OCI-LY3 (cell line): Measurements from ENCODE around the gene CD59.
A peak's percentile ranks its signal among the peaks of the same experiment; 100 is the strongest.

Source experiments
- H2AFZ ChIP-seq: fragments of 200-600, 300-600 bp; shearing (Covaris generic); 2 replicates; pipeline ENCODE4 v1.6.0; 2014; ENCODE audit warnings: antibody characterized with exemption, low read depth, low read length
- H3K27ac ChIP-seq: fragments of 200-600, 300-600 bp; sonication (generic); 2 replicates; pipeline ENCODE4 v1.5.1; 2014; ENCODE audit warnings: mild to moderate bottlenecking, low read length, moderate library complexity, mixed read lengths
- H3K27me3 ChIP-seq: fragments of 200-600, 300-600 bp; sonication (generic); 2 replicates; pipeline ENCODE4 v1.6.1; 2014; ENCODE audit warnings: low read depth, low read length, mixed read lengths
- H3K36me3 ChIP-seq: fragments of 200-600, 300-600 bp; sonication (generic); replicated peaks from 2 replicates; pipeline ENCODE3; 2014; ENCODE audit warnings: low read depth, low read length, mixed read lengths
- H3K4me1 ChIP-seq: fragments of 300-600, 200-600 bp; sonication (generic); 2 replicates; pipeline ENCODE4 v1.6.1; 2014; ENCODE audit warnings: low read length, mixed read lengths
- H3K4me2 ChIP-seq: fragments of 200-600, 300-600 bp; sonication (generic); 2 replicates; pipeline ENCODE4 v1.6.1; 2014; ENCODE audit warnings: low read length, mixed read lengths
- H3K4me3 ChIP-seq: fragments of 300-600, 200-600 bp; sonication (generic); 2 replicates; pipeline ENCODE4 v1.5.1; 2014; ENCODE audit warnings: antibody characterized with exemption, mild to moderate bottlenecking, low read length, moderate library complexity
- H3K79me2 ChIP-seq: fragments of 300-600, 200-600 bp; shearing (Covaris generic); 2 replicates; pipeline ENCODE4 v1.6.1; 2014; ENCODE audit warnings: mild to moderate bottlenecking, low read length, mixed read lengths
- H3K9ac ChIP-seq: fragments of 300-600, 200-600 bp; shearing (Covaris generic); 2 replicates; pipeline ENCODE4 v1.6.0; 2014; ENCODE audit warnings: mild to moderate bottlenecking, low read length, moderate library complexity
- H3K9me3 ChIP-seq: fragments of 200-600, 300-600 bp; shearing (Covaris generic); 2 replicates; pipeline ENCODE4 v1.6.1; 2014; ENCODE audit warnings: low read length, mixed read lengths; ENCODE audit not compliant: insufficient read depth
- H4K20me1 ChIP-seq: fragments of 200-600, 300-600 bp; sonication (generic); 2 replicates; pipeline ENCODE4 v1.6.1; 2016; ENCODE audit warnings: low read length, mixed read lengths; ENCODE audit not compliant: insufficient read depth
- CTCF ChIP-seq: fragments of 200-600, 300-600 bp; sonication (generic); IDR thresholded peaks from 2 replicates; pipeline ENCODE4 v1.5.1; 2014; ENCODE audit warnings: antibody characterized with exemption, low read length, low read depth
- EZH2phosphoT487 ChIP-seq: fragments of 200-600 bp; shearing (Covaris generic); IDR thresholded peaks from 2 replicates; pipeline ENCODE4 v1.6.1; 2018; ENCODE audit warnings: antibody characterized with exemption, mixed run types, low read depth

Gene CD59

GRCh38 chr11:33704240-33705002 lies 31.8 kb downstream of the CD59 start:
- TF ChIP-seq CTCF (no peak), EZH2phosphoT487 (no peak)
- no peak overlapping the region for H2AFZ ChIP-seq
- no peak overlapping the region for H3K9ac ChIP-seq
- no peaks in the 10 kb centered on the region for H3K79me2 ChIP-seq
- peaks cover 10% of the 10 kb centered on the region for H3K36me3 ChIP-seq
- H3K4me1 ChIP-seq: peaks cover 5% of the 10 kb centered on the region
- no peak overlapping the region for H3K27ac ChIP-seq
- no peak overlapping the region for H3K4me2 ChIP-seq
- H3K9me3 ChIP-seq: no peaks in the 10 kb centered on the region
- H3K4me3 ChIP-seq: no peak overlapping the region
- H4K20me1 ChIP-seq: no peaks in the 10 kb centered on the region
- H3K27me3 ChIP-seq: no peaks in the 10 kb centered on the region

- H3K4me2 ChIP-seq: no peak overlapping the region
- no peak overlapping the region for H2AFZ ChIP-seq
- H3K27me3 ChIP-seq: peaks cover 4% of the 10 kb centered on the region; the same call in 1 of the 2 replicates
- no peaks in the 10 kb centered on the region for H4K20me1 ChIP-seq
- H3K9ac ChIP-seq: no peak overlapping the region
- TF ChIP-seq EZH2phosphoT487 (no peak), CTCF (no peak)
- H3K4me1 ChIP-seq: peaks cover 5% of the 10 kb centered on the region
- peaks cover 4% of the 10 kb centered on the region for H3K36me3 ChIP-seq
- no peak overlapping the region for H3K27ac ChIP-seq
- no peak overlapping the region for H3K4me3 ChIP-seq
- H3K9me3 ChIP-seq: no peaks in the 10 kb centered on the region
- H3K79me2 ChIP-seq: no peaks in the 10 kb centered on the region
Observed at GRCh38 chr11:33703788-33704187, 32.4 kb downstream of the CD59 start.

GRCh38 chr11:33703234-33703633 lies 33.0 kb downstream of the CD59 start:
- Histone ChIP-seq H3K36me3 (no peaks in the 10 kb centered on the region), H3K4me1 (peaks cover 5% of the 10 kb centered on the region), H3K79me2 (no peaks in the 10 kb centered on the region), H3K27ac (no peak overlapping the region), H3K9ac (no peak overlapping the region), H3K4me3 (no peak overlapping the region), H2AFZ (no peak overlapping the region), H3K9me3 (no peaks in the 10 kb centered on the region), H3K4me2 (no peak overlapping the region), H3K27me3 (peaks cover 6% of the 10 kb centered on the region; the same call in 1 of the 2 replicates), H4K20me1 (no peaks in the 10 kb centered on the region)
- TF ChIP-seq CTCF (no peak), EZH2phosphoT487 (no peak)

GRCh38 chr11:33701302-33702230 lies 34.7 kb downstream of the CD59 start:
- peak overlapping the region; percentile 9 for H2AFZ ChIP-seq

More at GRCh38 chr11:33701302-33702230, 34.7 kb downstream of the CD59 start:
- Histone ChIP-seq H3K9ac (peak overlapping the region; percentile 25), H3K9me3 (no peaks in the 10 kb centered on the region), H3K27me3 (peaks cover 19% of the 10 kb centered on the region), H3K27ac (no peak overlapping the region), H3K79me2 (no peaks in the 10 kb centered on the region), H3K4me1 (peaks cover 8% of the 10 kb centered on the region), H3K4me3 (peak overlapping the region; percentile 74), H3K36me3 (no peaks in the 10 kb centered on the region), H4K20me1 (no peaks in the 10 kb centered on the region), H3K4me2 (peak overlapping the region; percentile 63)
- no peak for TF ChIP-seq EZH2phosphoT487
- no peak for TF ChIP-seq CTCF
